ENCODE data around the gene LRR1. TPM values are rescaled to one million over a fixed set of nuclear protein-coding genes. Genes with fewer than 3 reads are reported as not detected.
A peak's percentile ranks its signal among the peaks of the same experiment; 100 is the strongest.

The LRR1 gene
- total RNA-seq, 5 donors from 2014 or later (not counting 1 experiment from before 2014, with no cell fraction given) = 7.6 to 15.7 (median 11.4) TPM

GRCh38 chr14:49593016-49593415 lies 5.7 kb upstream of the LRR1 start:
- ATAC-seq (replicated peaks in 1 of 4) = no peak

GRCh38 chr14:49594347-49595091 lies 4.2 kb upstream of the LRR1 start:
- Histone ChIP-seq H3K27ac (ENCODE audit: low read length) (no peak overlapping the region), H3K9me3 (no peaks in the 10 kb centered on the region), H3K4me1 (ENCODE audit: control insufficient read depth in 1 of 2, extremely low read depth in 1 of 2, insufficient read depth in 2 of 2, low read length in 2 of 2) (peaks cover 4 to 10% of the 10 kb centered on the region in 2 experiments), H3K4me3 (ENCODE audit: control insufficient read depth in 1 of 2, extremely low read depth in 1 of 2, low read length in 1 of 2) (no peak overlapping the region), H3K36me3 (ENCODE audit: control insufficient read depth in 2 of 2, extremely low read depth in 1 of 2, insufficient read depth in 1 of 2, low read length in 1 of 2) (no peaks in the 10 kb centered on the region), H3K27me3 (replicated peaks in 1 of 2; ENCODE audit: control insufficient read depth in 2 of 2, extremely low read depth in 1 of 2, insufficient read depth in 2 of 2, low read length in 1 of 2) (no peaks in the 10 kb centered on the region)
- POLR2A ChIA-PET = interaction anchor here (0.7 to 1.4 kb wide), 4 partner anchors 25 to 1502 kb away, joined by 4 to 18 read pairs (median 7); partner anchors contain the start of gene RPL36AL (in 2 of the 2)
- WGBS (ENCODE audit: insufficient coverage) = 82% methylated on average over 2 of the region's 4 CpGs
- H3K27me3 Mint-ChIP-seq = no peaks in the 10 kb centered on the region
- H3K27ac Mint-ChIP-seq = peak overlapping the region in 1 of 2 donors; percentile 39
- ATAC-seq (replicated peaks in 1 of 4) (no peak), DNase-seq (no peak)
- CTCF ChIA-PET = interaction anchor here (0.6 to 1.6 kb wide), 3 partner anchors 8 to 11 kb away, joined by 3 to 13 read pairs (median 3); partner anchors contain the start of gene RPS29 (in 1 of the 2)
- peaks cover 14 to 39% (median 23%) of the 10 kb centered on the region in 3 donors for H3K4me1 Mint-ChIP-seq
- no peak overlapping the region for H3K4me3 Mint-ChIP-seq
- H3K36me3 Mint-ChIP-seq = no peaks in the 10 kb centered on the region
- no peaks in the 10 kb centered on the region for H3K9me3 Mint-ChIP-seq

More at GRCh38 chr14:49593016-49593415, 5.7 kb upstream of the LRR1 start:
- Mint-ChIP-seq H3K27ac (no peak overlapping the region), H3K4me3 (no peak overlapping the region), H3K36me3 (no peaks in the 10 kb centered on the region), H3K9me3 (no peaks in the 10 kb centered on the region), H3K4me1 (peaks cover 11 to 33% (median 18%) of the 10 kb centered on the region in 3 donors), H3K27me3 (no peaks in the 10 kb centered on the region)
- POLR2A ChIA-PET = interaction anchor here in 1 of 2 donors (0.6 kb wide), 1 partner anchor 398 kb away, joined by 3 read pairs; no protein-coding TSS in a partner anchor
- Histone ChIP-seq H3K36me3 (ENCODE audit: control insufficient read depth in 2 of 2, extremely low read depth in 1 of 2, insufficient read depth in 1 of 2, low read length in 1 of 2) (no peaks in the 10 kb centered on the region), H3K4me3 (ENCODE audit: control insufficient read depth in 1 of 2, extremely low read depth in 1 of 2, low read length in 1 of 2) (no peak overlapping the region), H3K9me3 (no peaks in the 10 kb centered on the region), H3K4me1 (ENCODE audit: control insufficient read depth in 1 of 2, extremely low read depth in 1 of 2, insufficient read depth in 2 of 2, low read length in 2 of 2) (peaks cover 4 to 8% of the 10 kb centered on the region in 2 experiments), H3K27me3 (replicated peaks in 1 of 2; ENCODE audit: control insufficient read depth in 2 of 2, extremely low read depth in 1 of 2, insufficient read depth in 2 of 2, low read length in 1 of 2) (no peaks in the 10 kb centered on the region), H3K27ac (ENCODE audit: low read length) (no peak overlapping the region)
- CTCF ChIA-PET = interaction anchor here (0.6 to 0.7 kb wide), 2 partner anchors 28 to 41 kb away, joined by 3 read pairs; no protein-coding TSS in a partner anchor
- no CpG with 5 or more reads among the region's 3 CpGs for WGBS (ENCODE audit: insufficient coverage)
- DNase-seq = no peak

GRCh38 chr14:49598189-49598484 lies 603 bp upstream of the LRR1 start:
- ATAC-seq (replicated peaks in 1 of 4) (peak in 3 of 4 experiments; percentile 7 to 16 (median 8)), DNase-seq (peak in 2 of 35 experiments; percentile 8 to 20)
- Mint-ChIP-seq H3K27ac (peak overlapping the region; percentile 95 to 98), H3K4me3 (peak overlapping the region; percentile 93 to 98 (median 96)), H3K36me3 (no peaks in the 10 kb centered on the region), H3K27me3 (no peaks in the 10 kb centered on the region), H3K9me3 (no peaks in the 10 kb centered on the region), H3K4me1 (peaks cover 27 to 52% (median 34%) of the 10 kb centered on the region in 3 donors)
- WGBS (ENCODE audit: insufficient coverage) = 0% methylated on average over 15 of the region's 15 CpGs
- H3K4me1 ChIP-seq (ENCODE audit: control insufficient read depth in 1 of 2, extremely low read depth in 1 of 2, insufficient read depth in 2 of 2, low read length in 2 of 2) = peaks cover 6 to 13% of the 10 kb centered on the region in 2 experiments
- H3K4me3 ChIP-seq (ENCODE audit: control insufficient read depth in 1 of 2, extremely low read depth in 1 of 2, low read length in 1 of 2) = peak overlapping the region; percentile 80
- ChIA-PET CTCF (interaction anchor here in 1 of 2 donors (2.3 to 2.9 kb wide), 2 partner anchors 12 to 22 kb away, joined by 17 to 23 read pairs; partner anchors contain the start of genes MGAT2, RPL36AL and RPS29), POLR2A (interaction anchor here in 1 of 2 donors (1.8 kb wide), 1 partner anchor 22 kb away, joined by 28 read pairs; the partner anchor contains the start of genes MGAT2 and RPL36AL)
- no peaks in the 10 kb centered on the region for H3K9me3 ChIP-seq
- H3K27me3 ChIP-seq (replicated peaks in 1 of 2; ENCODE audit: control insufficient read depth in 2 of 2, extremely low read depth in 1 of 2, insufficient read depth in 2 of 2, low read length in 1 of 2) = no peaks in the 10 kb centered on the region
- H3K27ac ChIP-seq (ENCODE audit: low read length) = peak overlapping the region; percentile 85
- no peaks in the 10 kb centered on the region for H3K36me3 ChIP-seq (ENCODE audit: control insufficient read depth in 2 of 2, extremely low read depth in 1 of 2, insufficient read depth in 1 of 2, low read length in 1 of 2)

GRCh38 chr14:49607583-49607982 lies 8.8 kb downstream of the LRR1 start:
- Histone ChIP-seq H3K9me3 (no peaks in the 10 kb centered on the region), H3K4me1 (ENCODE audit: control insufficient read depth in 1 of 2, extremely low read depth in 1 of 2, insufficient read depth in 2 of 2, low read length in 2 of 2) (no peaks in the 10 kb centered on the region), H3K36me3 (ENCODE audit: control insufficient read depth in 2 of 2, extremely low read depth in 1 of 2, insufficient read depth in 1 of 2, low read length in 1 of 2) (peaks cover 0 to 5% of the 10 kb centered on the region in 2 donors), H3K27ac (ENCODE audit: low read length) (no peak overlapping the region), H3K4me3 (ENCODE audit: control insufficient read depth in 1 of 2, extremely low read depth in 1 of 2, low read length in 1 of 2) (no peak overlapping the region), H3K27me3 (replicated peaks in 1 of 2; ENCODE audit: control insufficient read depth in 2 of 2, extremely low read depth in 1 of 2, insufficient read depth in 2 of 2, low read length in 1 of 2) (no peaks in the 10 kb centered on the region)
- WGBS (ENCODE audit: insufficient coverage) = 85% methylated on average over 4 of the region's 6 CpGs
- peaks cover under 1 to 7% (median 5%) of the 10 kb centered on the region in 3 donors for H3K4me1 Mint-ChIP-seq
- no peaks in the 10 kb centered on the region for H3K9me3 Mint-ChIP-seq
- POLR2A ChIA-PET = interaction anchor here in 1 of 2 donors (0.5 kb wide), 1 partner anchor 700 kb away, joined by 4 read pairs; no protein-coding TSS in a partner anchor
- CTCF ChIA-PET = no interaction called here
- peaks cover 5% of the 10 kb centered on the region for H3K36me3 Mint-ChIP-seq
- H3K4me3 Mint-ChIP-seq = no peak overlapping the region
- ATAC-seq (replicated peaks in 1 of 4) (no peak), DNase-seq (no peak)
- no peaks in the 10 kb centered on the region for H3K27me3 Mint-ChIP-seq
- no peak overlapping the region for H3K27ac Mint-ChIP-seq

- Histone ChIP-seq H3K9me3 (no peaks in the 10 kb centered on the region), H3K4me3 (ENCODE audit: control insufficient read depth in 1 of 2, extremely low read depth in 1 of 2, low read length in 1 of 2) (no peak overlapping the region), H3K36me3 (ENCODE audit: control insufficient read depth in 2 of 2, extremely low read depth in 1 of 2, insufficient read depth in 1 of 2, low read length in 1 of 2) (peaks cover 0 to 5% of the 10 kb centered on the region in 2 donors), H3K4me1 (ENCODE audit: control insufficient read depth in 1 of 2, extremely low read depth in 1 of 2, insufficient read depth in 2 of 2, low read length in 2 of 2) (no peaks in the 10 kb centered on the region), H3K27me3 (replicated peaks in 1 of 2; ENCODE audit: control insufficient read depth in 2 of 2, extremely low read depth in 1 of 2, insufficient read depth in 2 of 2, low read length in 1 of 2) (no peaks in the 10 kb centered on the region), H3K27ac (ENCODE audit: low read length) (no peak overlapping the region)
- no peak for DNase-seq
- no peak for ATAC-seq (replicated peaks in 1 of 4)
- no peaks in the 10 kb centered on the region for H3K9me3 Mint-ChIP-seq
- H3K4me1 Mint-ChIP-seq = peaks cover 1 to 7% (median 4%) of the 10 kb centered on the region in 3 donors
- POLR2A ChIA-PET = interaction anchor here in 1 of 2 donors (0.6 to 1.0 kb wide), 2 partner anchors 8 to 246 kb away, joined by 3 to 5 read pairs; partner anchors contain the start of genes MGAT2 and RPL36AL
- H3K27me3 Mint-ChIP-seq = no peaks in the 10 kb centered on the region
- CTCF ChIA-PET = interaction anchor here in 1 of 2 donors (0.5 to 0.7 kb wide), 4 partner anchors 9 to 110 kb away, joined by 3 to 6 read pairs (median 3); partner anchors contain the start of genes MGAT2 and RPL36AL
- peaks cover 3% of the 10 kb centered on the region for H3K36me3 Mint-ChIP-seq
- 100% methylated on average over 1 of the region's 4 CpGs for WGBS (ENCODE audit: insufficient coverage)
- H3K27ac Mint-ChIP-seq = no peak overlapping the region
- no peak overlapping the region for H3K4me3 Mint-ChIP-seq
These were observed 13.5 kb downstream of the LRR1 start for GRCh38 chr14:49612251-49612650.

GRCh38 chr14:49612671-49613070 lies 13.9 kb downstream of the LRR1 start:
- no peaks in the 10 kb centered on the region for H3K9me3 ChIP-seq
- Mint-ChIP-seq H3K9me3 (no peaks in the 10 kb centered on the region), H3K4me1 (peaks cover 5 to 9% (median 7%) of the 10 kb centered on the region in 3 donors), H3K27me3 (no peaks in the 10 kb centered on the region), H3K36me3 (peaks cover 3% of the 10 kb centered on the region), H3K27ac (no peak overlapping the region), H3K4me3 (no peak overlapping the region)
- no peaks in the 10 kb centered on the region for H3K27me3 ChIP-seq (replicated peaks in 1 of 2; ENCODE audit: control insufficient read depth in 2 of 2, extremely low read depth in 1 of 2, insufficient read depth in 2 of 2, low read length in 1 of 2)
- H3K4me3 ChIP-seq (ENCODE audit: control insufficient read depth in 1 of 2, extremely low read depth in 1 of 2, low read length in 1 of 2) = no peak overlapping the region
- DNase-seq (no peak), ATAC-seq (replicated peaks in 1 of 4) (no peak)
- H3K4me1 ChIP-seq (ENCODE audit: control insufficient read depth in 1 of 2, extremely low read depth in 1 of 2, insufficient read depth in 2 of 2, low read length in 2 of 2) = peaks cover 0 to 1% of the 10 kb centered on the region in 2 experiments
- peaks cover 0 to 9% of the 10 kb centered on the region in 2 donors for H3K36me3 ChIP-seq (ENCODE audit: control insufficient read depth in 2 of 2, extremely low read depth in 1 of 2, insufficient read depth in 1 of 2, low read length in 1 of 2)
- no peak overlapping the region for H3K27ac ChIP-seq (ENCODE audit: low read length)
- CTCF ChIA-PET = interaction anchor here in 1 of 2 donors (0.5 to 0.7 kb wide), 3 partner anchors 13 to 110 kb away, joined by 3 read pairs; no protein-coding TSS in a partner anchor
- POLR2A ChIA-PET = interaction anchor here (0.6 to 1.0 kb wide), 3 partner anchors 7 to 246 kb away, joined by 3 to 5 read pairs (median 3); partner anchors contain the start of genes MGAT2 (in 1 of the 2) and RPL36AL (in 1 of the 2)
- WGBS (ENCODE audit: insufficient coverage) = 100% methylated on average over 5 of the region's 8 CpGs

Data from T-cell (primary cell).